Activated naive CD8-positive, alpha-beta T cell treated with anti-CD3 and anti-CD28 coated beads, Interleukin-2, amount 50 U/mL, for 24 hours (primary cell): ENCODE data around the gene GEMIN2.
"Not testable (repeated sequence)": the region's sequence is repeated elsewhere in the genome, so short reads cannot be mapped to it uniquely, and the experiment has no call there.

Experiments used
- ATAC-seq: fragments of 150-1000 bp; cut with Tn5 transposase; one replicate; pipeline ENCODE4 v1.10.0; 2021
- DNase-seq: peaks from one replicate; pipeline ENCODE4 v3.0.0; 2021
- H3K27ac Mint-ChIP-seq: one replicate; pipeline ENCODE4 v1.8.0; 2021; ENCODE audit warnings: mild to moderate bottlenecking, mixed read lengths
- H3K27me3 Mint-ChIP-seq: one replicate; pipeline ENCODE4 v1.8.0; 2021; ENCODE audit warnings: mixed read lengths
- H3K36me3 Mint-ChIP-seq: one replicate; pipeline ENCODE4 v1.8.0; 2021; ENCODE audit warnings: low read depth, mixed read lengths
- H3K4me1 Mint-ChIP-seq: one replicate; pipeline ENCODE4 v1.8.0; 2021; ENCODE audit warnings: mixed read lengths
- H3K4me3 Mint-ChIP-seq: one replicate; pipeline ENCODE4 v1.8.0; 2021; ENCODE audit warnings: mild to moderate bottlenecking, moderate library complexity, mixed read lengths
- H3K9me3 Mint-ChIP-seq: one replicate; pipeline ENCODE4 v1.8.0; 2021; ENCODE audit warnings: mixed read lengths

GEMIN2 gene

GRCh38 chr14:39179042-39179441 is 64.9 kb downstream of the GEMIN2 start:
- peaks cover 56% of the 10 kb centered on the region for H3K36me3 Mint-ChIP-seq
- no peaks in the 10 kb centered on the region for H3K9me3 Mint-ChIP-seq

GRCh38 chr14:39180553-39180952 is 66.4 kb downstream of the GEMIN2 start:
- DNase-seq: no peak
- Mint-ChIP-seq H3K27me3 (no peaks in the 10 kb centered on the region), H3K4me3 (no peak overlapping the region), H3K36me3 (peaks cover 61% of the 10 kb centered on the region), H3K4me1 (peaks cover 31% of the 10 kb centered on the region), H3K9me3 (no peaks in the 10 kb centered on the region), H3K27ac (no peak overlapping the region)
- ATAC-seq: no peak

More at GRCh38 chr14:39179042-39179441, 64.9 kb downstream of the GEMIN2 start:
- Mint-ChIP-seq H3K4me1 (peaks cover 37% of the 10 kb centered on the region), H3K27ac (peak overlapping the region; percentile 69), H3K27me3 (peaks cover 2% of the 10 kb centered on the region), H3K4me3 (peak overlapping the region; percentile 54)
- no peak for DNase-seq
- no peak for ATAC-seq

GRCh38 chr14:39181026-39181692 is 67.0 kb downstream of the GEMIN2 start:
- ATAC-seq: no peak
- Mint-ChIP-seq H3K27ac (no peak overlapping the region), H3K4me3 (no peak overlapping the region), H3K36me3 (peaks cover 55% of the 10 kb centered on the region), H3K27me3 (no peaks in the 10 kb centered on the region), H3K9me3 (no peaks in the 10 kb centered on the region), H3K4me1 (peaks cover 28% of the 10 kb centered on the region)
- no peak for DNase-seq

- H3K9me3 Mint-ChIP-seq: no peaks in the 10 kb centered on the region
- no peaks in the 10 kb centered on the region for H3K27me3 Mint-ChIP-seq
- no peak overlapping the region for H3K4me3 Mint-ChIP-seq
- peaks cover 26% of the 10 kb centered on the region for H3K4me1 Mint-ChIP-seq
- DNase-seq: no peak
- H3K36me3 Mint-ChIP-seq: peaks cover 53% of the 10 kb centered on the region
- no peak overlapping the region for H3K27ac Mint-ChIP-seq
- no peak for ATAC-seq
These were observed 67.5 kb downstream of the GEMIN2 start for GRCh38 chr14:39181693-39182047.

GRCh38 chr14:39182770-39183684 is 68.9 kb downstream of the GEMIN2 start:
- H3K9me3 Mint-ChIP-seq: no peaks in the 10 kb centered on the region
- DNase-seq: no peak
- H3K36me3 Mint-ChIP-seq: peaks cover 39% of the 10 kb centered on the region
- H3K4me1 Mint-ChIP-seq: peaks cover 21% of the 10 kb centered on the region
- H3K4me3 Mint-ChIP-seq: no peak overlapping the region
- ATAC-seq: no peak
- peak overlapping the region; percentile 45 for H3K27ac Mint-ChIP-seq
- H3K27me3 Mint-ChIP-seq: no peaks in the 10 kb centered on the region

GRCh38 chr14:39183685-39184003 is 69.5 kb downstream of the GEMIN2 start:
- not testable (repeated sequence) for H3K27ac Mint-ChIP-seq, DNase-seq, H3K4me3 Mint-ChIP-seq, ATAC-seq, H3K27me3 Mint-ChIP-seq, H3K9me3 Mint-ChIP-seq
- H3K4me1 Mint-ChIP-seq: peaks cover 22% of the 10 kb centered on the region
- peaks cover 34% of the 10 kb centered on the region for H3K36me3 Mint-ChIP-seq

GRCh38 chr14:39184628-39185255 is 70.6 kb downstream of the GEMIN2 start:
- Mint-ChIP-seq H3K9me3 (no peaks in the 10 kb centered on the region), H3K27ac (no peak overlapping the region), H3K36me3 (peaks cover 26% of the 10 kb centered on the region), H3K27me3 (no peaks in the 10 kb centered on the region), H3K4me3 (no peak overlapping the region), H3K4me1 (peaks cover 15% of the 10 kb centered on the region)
- ATAC-seq (no peak), DNase-seq (no peak)

GRCh38 chr14:39185256-39186049 is 71.3 kb downstream of the GEMIN2 start:
- Mint-ChIP-seq H3K27me3 (no peaks in the 10 kb centered on the region), H3K27ac (peak overlapping the region; percentile 2), H3K4me3 (no peak overlapping the region), H3K36me3 (peaks cover 26% of the 10 kb centered on the region), H3K9me3 (no peaks in the 10 kb centered on the region), H3K4me1 (peaks cover 15% of the 10 kb centered on the region)
- ATAC-seq (no peak), DNase-seq (no peak)
